ENCODE data around the gene IQCF5.

GRCh38 chr3:51845129-51845528 is 30.3 kb downstream of the IQCF5 start:
- TF ChIP-seq EZH2 (IDR thresholded peaks at IDR 0.05; ENCODE audit: low read length, missing control alignments) = no peak
- TF ChIP-seq CTCF (conservative IDR thresholded peaks at IDR 0.05 in 1 of 2, IDR thresholded peaks at IDR 0.05 in 1 of 2; ENCODE audit: low read depth in 1 of 2, low read length in 2 of 2) = no peak

All from fibroblast of lung (primary cell).